GM12878 (cell line): Measurements from ENCODE around the gene PRDM12. TPM values are rescaled to one million over a fixed set of nuclear protein-coding genes. Genes with fewer than 3 reads are reported as not detected.

Source experiments
- ATAC-seq: fragments of 200-7000 bp; cut with Tn5 transposase; 3 replicates; pipeline ENCODE4 v1.9.1; 2020; ENCODE audit warnings: mild to moderate bottlenecking, moderate library complexity
- BruUV-seq: library from RNA; stranded (reverse); fragments of 400-500 nt; replicated peaks from 2 replicates; lab custom pipeline; 2021; lab: Mats Ljungman, UMichigan
- CTCF ChIA-PET: fragments of 300-600 bp; sonication (Branson Sonifier 250); formaldehyde crosslinking; extraction: SDS; loops from one replicate; lab custom pipeline; 2021; ENCODE audit warnings: inconsistent platforms; lab: Yijun Ruan, JAX
- POLR2A ChIA-PET: fragments of 350-600 bp; formaldehyde crosslinking; extraction: SDS; loops from one replicate; lab custom pipeline; 2021; ENCODE audit warnings: inconsistent platforms; lab: Charles Lee
- RAD21 ChIA-PET: fragments of 300-600 bp; sonication (Branson Sonifier 250); formaldehyde crosslinking; loops from one replicate; lab custom pipeline; 2023; ENCODE audit warnings: antibody characterized with exemption; ENCODE audit not compliant: unreplicated experiment; lab: Charles Lee
- SMC1A ChIA-PET: fragments of 300-600 bp; sonication (Branson Sonifier 250); formaldehyde crosslinking; loops from one replicate; lab custom pipeline; 2023; ENCODE audit not compliant: unreplicated experiment, uncharacterized antibody; lab: Charles Lee
- DNase-seq: peaks from one replicate; pipeline ENCODE4 v3.0.0-alpha.2; 2011; ENCODE audit warnings: low read depth, low spot score
- FAIRE-seq: peaks from 3 replicates; lab custom pipeline; 2011; peaks lifted over from hg19 to GRCh38; lab: Jason Lieb, UNC
- H2AFZ ChIP-seq: 2 replicates; pipeline ENCODE4 v1.6.0; 2011; ENCODE audit warnings: low read depth, low read length, control low read depth; ENCODE audit not compliant: control insufficient read depth
- H3K27ac ChIP-seq: 2 replicates; pipeline ENCODE4 v1.5.1; 2011; ENCODE audit warnings: control low read depth; ENCODE audit not compliant: control insufficient read depth, insufficient read depth
- H3K27me3 ChIP-seq, 2 experiments: replicated peaks in 1 of 2; 2 replicates each; pipeline versions ENCODE4 v1.6.0 to v1.6.1; 2011; ENCODE audit warnings: low read length in 1 of 2; ENCODE audit not compliant: control insufficient read depth in 2 of 2, insufficient read depth in 2 of 2
- H3K36me3 ChIP-seq, 2 experiments: 2 replicates each; pipeline ENCODE4 v1.5.1; 2011; ENCODE audit warnings: low read length in 1 of 2; ENCODE audit not compliant: control insufficient read depth in 2 of 2, insufficient read depth in 2 of 2
- H3K4me1 ChIP-seq: 2 replicates; pipeline ENCODE4 v1.6.1; 2011; ENCODE audit warnings: mild to moderate bottlenecking, low read length, moderate library complexity, mixed read lengths; ENCODE audit not compliant: control insufficient read depth, insufficient read depth
- H3K4me2 ChIP-seq: 2 replicates; pipeline ENCODE4 v1.6.0; 2011; ENCODE audit warnings: control low read depth; ENCODE audit not compliant: control insufficient read depth, insufficient read depth
- H3K4me3 ChIP-seq: fragments of 200-600 bp; sonication (generic); 2 replicates; pipeline ENCODE4 v1.5.1; 2016
- H3K79me2 ChIP-seq: 2 replicates; pipeline ENCODE4 v1.6.0; 2011; ENCODE audit warnings: low read length; ENCODE audit not compliant: control insufficient read depth, insufficient read depth
- H3K9ac ChIP-seq: 2 replicates; pipeline ENCODE4 v1.8.0; 2011; ENCODE audit warnings: low read length, control low read depth, mixed read lengths; ENCODE audit not compliant: control insufficient read depth, insufficient read depth
- H3K9me3 ChIP-seq: replicated peaks from 3 replicates; pipeline ENCODE4 v1.5.1; 2011; ENCODE audit warnings: mild to moderate bottlenecking, low read length; ENCODE audit not compliant: control insufficient read depth, insufficient read depth
- H4K20me1 ChIP-seq: 2 replicates; pipeline ENCODE4 v1.6.0; 2011; ENCODE audit not compliant: control insufficient read depth, insufficient read depth
- BACH1 ChIP-seq: fragments of 450-650 bp; IDR thresholded peaks from 2 replicates; pipeline ENCODE4 v1.6.1; 2017; ENCODE audit warnings: mild to moderate bottlenecking, borderline replicate concordance
- EED ChIP-seq: sonication (generic); IDR thresholded peaks from 2 replicates; pipeline ENCODE4 v1.6.1; 2016; ENCODE audit warnings: antibody characterized with exemption, low read depth
- ESRRA ChIP-seq: IDR thresholded peaks from 2 replicates; pipeline ENCODE4 v1.6.1; 2012; ENCODE audit warnings: mild to moderate bottlenecking, low read length, improper control_type of control experiment
- GATAD2B ChIP-seq: fragments of 450-650 bp; conservative IDR thresholded peaks from 2 replicates; pipeline ENCODE4 v1.6.1; 2017; ENCODE audit warnings: low read depth, mild to moderate bottlenecking, moderate library complexity
- POU2F2 ChIP-seq: IDR thresholded peaks from 3 replicates; pipeline ENCODE4 v1.6.1; 2011; ENCODE audit warnings: low read depth, mild to moderate bottlenecking, low read length, borderline replicate concordance
- SREBF1 ChIP-seq: IDR thresholded peaks from 2 replicates; pipeline ENCODE4 v1.6.1; 2012; ENCODE audit warnings: mild to moderate bottlenecking, low read length
- SREBF2 ChIP-seq: IDR thresholded peaks from 2 replicates; pipeline ENCODE4 v1.6.1; 2012; ENCODE audit warnings: mild to moderate bottlenecking, low read length
- SRF ChIP-seq, 2 experiments: IDR thresholded peaks; 2 replicates each; pipeline ENCODE4 v1.6.1; 2011; ENCODE audit warnings: low read depth in 2 of 2, low read length in 2 of 2, mild to moderate bottlenecking in 1 of 2, moderate library complexity in 1 of 2
- STAT3 ChIP-seq: IDR thresholded peaks from 2 replicates; pipeline ENCODE4 v1.6.1; 2011; ENCODE audit warnings: low read depth, low read length, improper control_type of control experiment
- ZZZ3 ChIP-seq: IDR thresholded peaks from 2 replicates; pipeline ENCODE4 v1.6.1; 2011; ENCODE audit warnings: low read depth; ENCODE audit not compliant: control insufficient read depth, insufficient read length
- WGBS: methylation state at CpG from one replicate; pipeline ENCODE4 v1.1.6; 2016; ENCODE audit warnings: low lambda C conversion rate; ENCODE audit not compliant: insufficient replicate concordance, insufficient coverage; ENCODE audit errors: missing lambda C conversion rate; 5-methylcytosine and 5-hydroxymethylcytosine counted together
- in situ Hi-C: fragments of 300-500 bp; cut with MboI; formaldehyde crosslinking; loops from 9 replicates; pipeline ENCODE4 v1.14.3; 2018; ENCODE audit warnings: mixed read lengths
- intact Hi-C: fragments of 100-400 bp; cut with micrococcal nuclease; formaldehyde crosslinking; loops from one replicate; pipeline ENCODE4 v1.14.2; 2022; ENCODE audit not compliant: unreplicated experiment
- polyA plus RNA-seq, 11 experiments: library from polyadenylated mRNA; depleted of rRNA in 4 of 11; unstranded in 6 of 11; stranded (reverse) in 5 of 11; fragments of >200 nt; fragmentation: Nextera tagmentation in 4 of 11; fragmentation: Illumina TruSeq in 1 of 11; extraction: Ambion mirVana in 4 of 11; extraction: Trizol in 1 of 11; gene quantifications; 1 replicate in 1 of 11; 2 replicates in 10 of 11; pipeline versions ENCODE4 v1.2.1 to v1.2.3, GENCODE V29; 2011 to 2016; ENCODE audit warnings: inconsistent platforms in 2 of 11, missing spikeins in 2 of 11, low read depth in 1 of 11
- total RNA-seq, 4 experiments: library from RNA; depleted of rRNA in 3 of 4; stranded (reverse); fragments of >200 nt in 3 of 4; fragmentation: Illumina TruSeq in 1 of 4; extraction: Trizol in 1 of 4; gene quantifications; 2 replicates each; pipeline versions ENCODE4 v1.2.1 to v1.2.3, GENCODE V29; 2013 to 2021
- TF ChIP-seq, protein P1 (sequence below): fragments of 450-650 bp; conservative IDR thresholded peaks from 2 replicates; pipeline ENCODE4 v1.6.1; 2017; ENCODE audit warnings: mild to moderate bottlenecking, moderate library complexity
- TF ChIP-seq, protein P2 (sequence below): fragments of 450-650 bp; IDR thresholded peaks from 2 replicates; pipeline ENCODE4 v1.6.1; 2017; ENCODE audit warnings: borderline replicate concordance
- TF ChIP-seq, protein P3 (sequence below): fragments of 450-650 bp; IDR thresholded peaks from 2 replicates; pipeline ENCODE4 v1.6.1; 2017; ENCODE audit warnings: low read depth, mild to moderate bottlenecking, moderate library complexity
- TF ChIP-seq, protein P4 (sequence below): fragments of 450-650 bp; IDR thresholded peaks from 2 replicates; pipeline ENCODE4 v1.6.1; 2016; ENCODE audit warnings: mild to moderate bottlenecking, moderate library complexity, borderline replicate concordance

PRDM12 gene
- total and polyA plus RNA-seq, 10 of the 15 experiments (the other 5 are each of a cell fraction or from before 2014, with no cell fraction given): not detected

DNA sequence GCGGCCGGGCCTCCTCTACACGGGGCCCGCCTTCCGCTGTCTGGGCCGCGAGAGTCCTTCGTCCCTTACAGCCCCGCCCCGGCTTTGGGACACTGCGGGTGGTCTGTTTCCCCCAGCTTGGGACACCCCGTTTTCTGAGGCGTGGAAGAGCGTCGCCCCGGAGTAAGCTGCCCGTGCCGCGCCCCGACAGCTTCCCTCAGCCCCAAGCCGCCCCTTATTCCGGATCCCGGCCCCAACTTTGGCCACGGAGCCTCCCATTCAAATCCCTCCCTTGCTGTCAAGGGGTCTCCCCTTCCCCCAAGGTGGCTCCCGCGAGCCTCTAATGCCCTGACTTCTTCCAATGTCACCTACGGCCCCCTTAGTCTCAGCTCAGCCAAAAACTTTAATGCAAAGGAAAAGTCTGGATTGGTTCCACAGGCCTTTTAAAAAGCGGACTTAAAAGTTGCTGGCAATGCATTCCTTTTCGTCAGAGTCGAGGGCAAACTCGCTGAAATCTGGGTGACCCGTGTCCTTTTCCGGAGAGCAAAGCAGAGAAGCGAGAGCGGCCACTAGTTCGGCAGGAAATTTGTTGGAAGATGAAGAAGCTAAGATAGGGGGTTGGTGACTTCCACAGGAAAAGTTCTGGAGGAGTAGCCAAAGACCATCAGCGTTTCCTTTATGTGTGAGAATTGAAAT lies 49.0 kb downstream of the PRDM12 start:
- intact Hi-C loops: loop anchor here (2.0 to 10.0 kb wide), 3 partner anchors 51 to 284 kb away; partner anchors contain the start of gene ABL1
- no peak for FAIRE-seq
- no TSS peak for BruUV-seq
- SMC1A ChIA-PET: interaction anchor here (0.7 to 2.6 kb wide), 3 partner anchors 18 to 153 kb away, joined by 3 to 10 read pairs (median 3); no protein-coding TSS in a partner anchor
- H3K27ac ChIP-seq: peak overlapping the region; percentile 96
- DNase-seq: no peak
- RAD21 ChIA-PET: interaction anchor here (0.9 to 1.3 kb wide), 2 partner anchors 53 to 55 kb away, joined by 3 read pairs; no protein-coding TSS in a partner anchor
- peak; percentile 6 for ATAC-seq
- H3K9me3 ChIP-seq: no peaks in the 10 kb centered on the region
- H3K9ac ChIP-seq: peak overlapping the region; percentile 92
- no peaks in the 10 kb centered on the region for H3K4me1 ChIP-seq
- no peaks in the 10 kb centered on the region for H3K27me3 ChIP-seq
- no peaks in the 10 kb centered on the region for H4K20me1 ChIP-seq
- H3K36me3 ChIP-seq: no peaks in the 10 kb centered on the region
- H3K4me3 ChIP-seq: peak overlapping the region; percentile 98
- POLR2A ChIA-PET: interaction anchor here (0.7 to 1.4 kb wide), 2 partner anchors 10 to 20 kb away, joined by 5 read pairs; partner anchors contain the start of gene EXOSC2
- peak overlapping the region; percentile 78 for H3K4me2 ChIP-seq
- peak overlapping the region; percentile 88 for H2AFZ ChIP-seq
- in situ Hi-C loops: no loop called here
- WGBS: 3% methylated on average over 27 of the region's 37 CpGs
- CTCF ChIA-PET: interaction anchor here (0.6 to 2.2 kb wide), 10 partner anchors 11 to 157 kb away, joined by 3 to 11 read pairs (median 3); no protein-coding TSS in a partner anchor
- peaks cover 39% of the 10 kb centered on the region for H3K79me2 ChIP-seq
- no peak for TF ChIP-seq SREBF2
- TF ChIP-seq SRF (IDR thresholded peaks at IDR 0.05; ENCODE audit: low read depth in 2 of 2, low read length in 2 of 2): no peak
- TF ChIP-seq, protein P1, sequence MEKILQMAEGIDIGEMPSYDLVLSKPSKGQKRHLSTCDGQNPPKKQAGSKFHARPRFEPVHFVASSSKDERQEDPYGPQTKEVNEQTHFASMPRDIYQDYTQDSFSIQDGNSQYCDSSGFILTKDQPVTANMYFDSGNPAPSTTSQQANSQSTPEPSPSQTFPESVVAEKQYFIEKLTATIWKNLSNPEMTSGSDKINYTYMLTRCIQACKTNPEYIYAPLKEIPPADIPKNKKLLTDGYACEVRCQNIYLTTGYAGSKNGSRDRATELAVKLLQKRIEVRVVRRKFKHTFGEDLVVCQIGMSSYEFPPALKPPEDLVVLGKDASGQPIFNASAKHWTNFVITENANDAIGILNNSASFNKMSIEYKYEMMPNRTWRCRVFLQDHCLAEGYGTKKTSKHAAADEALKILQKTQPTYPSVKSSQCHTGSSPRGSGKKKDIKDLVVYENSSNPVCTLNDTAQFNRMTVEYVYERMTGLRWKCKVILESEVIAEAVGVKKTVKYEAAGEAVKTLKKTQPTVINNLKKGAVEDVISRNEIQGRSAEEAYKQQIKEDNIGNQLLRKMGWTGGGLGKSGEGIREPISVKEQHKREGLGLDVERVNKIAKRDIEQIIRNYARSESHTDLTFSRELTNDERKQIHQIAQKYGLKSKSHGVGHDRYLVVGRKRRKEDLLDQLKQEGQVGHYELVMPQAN: peak; percentile 14; the same call in 1 of the 2 replicates
- TF ChIP-seq, protein P2, sequence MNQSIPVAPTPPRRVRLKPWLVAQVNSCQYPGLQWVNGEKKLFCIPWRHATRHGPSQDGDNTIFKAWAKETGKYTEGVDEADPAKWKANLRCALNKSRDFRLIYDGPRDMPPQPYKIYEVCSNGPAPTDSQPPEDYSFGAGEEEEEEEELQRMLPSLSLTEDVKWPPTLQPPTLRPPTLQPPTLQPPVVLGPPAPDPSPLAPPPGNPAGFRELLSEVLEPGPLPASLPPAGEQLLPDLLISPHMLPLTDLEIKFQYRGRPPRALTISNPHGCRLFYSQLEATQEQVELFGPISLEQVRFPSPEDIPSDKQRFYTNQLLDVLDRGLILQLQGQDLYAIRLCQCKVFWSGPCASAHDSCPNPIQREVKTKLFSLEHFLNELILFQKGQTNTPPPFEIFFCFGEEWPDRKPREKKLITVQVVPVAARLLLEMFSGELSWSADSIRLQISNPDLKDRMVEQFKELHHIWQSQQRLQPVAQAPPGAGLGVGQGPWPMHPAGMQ: no peak
- no peak for TF ChIP-seq BACH1
- TF ChIP-seq EED: no peak
- TF ChIP-seq ESRRA: peak; percentile 3; the same call in 1 of the 2 replicates
- no peak for TF ChIP-seq ZZZ3
- no peak; the same call in 1 of the 2 replicates for TF ChIP-seq GATAD2B
- no peak for TF ChIP-seq SREBF1
- TF ChIP-seq STAT3: no peak
- TF ChIP-seq, protein P3, sequence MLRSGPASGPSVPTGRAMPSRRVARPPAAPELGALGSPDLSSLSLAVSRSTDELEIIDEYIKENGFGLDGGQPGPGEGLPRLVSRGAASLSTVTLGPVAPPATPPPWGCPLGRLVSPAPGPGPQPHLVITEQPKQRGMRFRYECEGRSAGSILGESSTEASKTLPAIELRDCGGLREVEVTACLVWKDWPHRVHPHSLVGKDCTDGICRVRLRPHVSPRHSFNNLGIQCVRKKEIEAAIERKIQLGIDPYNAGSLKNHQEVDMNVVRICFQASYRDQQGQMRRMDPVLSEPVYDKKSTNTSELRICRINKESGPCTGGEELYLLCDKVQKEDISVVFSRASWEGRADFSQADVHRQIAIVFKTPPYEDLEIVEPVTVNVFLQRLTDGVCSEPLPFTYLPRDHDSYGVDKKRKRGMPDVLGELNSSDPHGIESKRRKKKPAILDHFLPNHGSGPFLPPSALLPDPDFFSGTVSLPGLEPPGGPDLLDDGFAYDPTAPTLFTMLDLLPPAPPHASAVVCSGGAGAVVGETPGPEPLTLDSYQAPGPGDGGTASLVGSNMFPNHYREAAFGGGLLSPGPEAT: no peak
- TF ChIP-seq POU2F2: no peak
- TF ChIP-seq, protein P4, sequence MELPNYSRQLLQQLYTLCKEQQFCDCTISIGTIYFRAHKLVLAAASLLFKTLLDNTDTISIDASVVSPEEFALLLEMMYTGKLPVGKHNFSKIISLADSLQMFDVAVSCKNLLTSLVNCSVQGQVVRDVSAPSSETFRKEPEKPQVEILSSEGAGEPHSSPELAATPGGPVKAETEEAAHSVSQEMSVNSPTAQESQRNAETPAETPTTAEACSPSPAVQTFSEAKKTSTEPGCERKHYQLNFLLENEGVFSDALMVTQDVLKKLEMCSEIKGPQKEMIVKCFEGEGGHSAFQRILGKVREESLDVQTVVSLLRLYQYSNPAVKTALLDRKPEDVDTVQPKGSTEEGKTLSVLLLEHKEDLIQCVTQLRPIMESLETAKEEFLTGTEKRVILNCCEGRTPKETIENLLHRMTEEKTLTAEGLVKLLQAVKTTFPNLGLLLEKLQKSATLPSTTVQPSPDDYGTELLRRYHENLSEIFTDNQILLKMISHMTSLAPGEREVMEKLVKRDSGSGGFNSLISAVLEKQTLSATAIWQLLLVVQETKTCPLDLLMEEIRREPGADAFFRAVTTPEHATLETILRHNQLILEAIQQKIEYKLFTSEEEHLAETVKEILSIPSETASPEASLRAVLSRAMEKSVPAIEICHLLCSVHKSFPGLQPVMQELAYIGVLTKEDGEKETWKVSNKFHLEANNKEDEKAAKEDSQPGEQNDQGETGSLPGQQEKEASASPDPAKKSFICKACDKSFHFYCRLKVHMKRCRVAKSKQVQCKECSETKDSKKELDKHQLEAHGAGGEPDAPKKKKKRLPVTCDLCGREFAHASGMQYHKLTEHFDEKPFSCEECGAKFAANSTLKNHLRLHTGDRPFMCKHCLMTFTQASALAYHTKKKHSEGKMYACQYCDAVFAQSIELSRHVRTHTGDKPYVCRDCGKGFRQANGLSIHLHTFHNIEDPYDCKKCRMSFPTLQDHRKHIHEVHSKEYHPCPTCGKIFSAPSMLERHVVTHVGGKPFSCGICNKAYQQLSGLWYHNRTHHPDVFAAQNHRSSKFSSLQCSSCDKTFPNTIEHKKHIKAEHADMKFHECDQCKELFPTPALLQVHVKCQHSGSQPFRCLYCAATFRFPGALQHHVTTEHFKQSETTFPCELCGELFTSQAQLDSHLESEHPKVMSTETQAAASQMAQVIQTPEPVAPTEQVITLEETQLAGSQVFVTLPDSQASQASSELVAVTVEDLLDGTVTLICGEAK: no peak
